IMR-90 (cell line): ENCODE results near the gene KIF12.

Experiments
- CEBPB ChIP-seq: IDR thresholded peaks from 2 replicates; pipeline ENCODE4 v1.6.1; 2012; ENCODE audit warnings: low read depth, low read length, improper control_type of control experiment
- CTCF ChIP-seq: conservative IDR thresholded peaks from 2 replicates; pipeline ENCODE4 v1.5.1; 2012; ENCODE audit warnings: mild to moderate bottlenecking, low read depth, low read length, improper control_type of control experiment
- MAFK ChIP-seq: IDR thresholded peaks from 2 replicates; pipeline ENCODE4 v1.6.1; 2012; ENCODE audit warnings: low read depth, low read length, improper control_type of control experiment
- MXI1 ChIP-seq: IDR thresholded peaks from 2 replicates; pipeline ENCODE4 v1.6.1; 2012; ENCODE audit warnings: low read depth, mild to moderate bottlenecking, low read length, moderate library complexity, borderline replicate concordance
- POLR2A ChIP-seq: IDR thresholded peaks from 2 replicates; pipeline ENCODE4 v1.6.1; 2012; ENCODE audit warnings: mild to moderate bottlenecking, low read depth, low read length
- RAD21 ChIP-seq: IDR thresholded peaks from 2 replicates; pipeline ENCODE4 v1.6.1; 2012; ENCODE audit warnings: low read length, improper control_type of control experiment
- RCOR1 ChIP-seq: IDR thresholded peaks from 2 replicates; pipeline ENCODE4 v1.6.1; 2012; ENCODE audit warnings: mild to moderate bottlenecking, low read length, improper control_type of control experiment; ENCODE audit not compliant: insufficient replicate concordance
- RFX5 ChIP-seq: IDR thresholded peaks from 2 replicates; pipeline ENCODE4 v1.8.0; 2012; ENCODE audit warnings: low read depth, mild to moderate bottlenecking, low read length, moderate library complexity
- TF ChIP-seq, protein P1 (sequence below): fragments of 150-350 bp; IDR thresholded peaks from 2 replicates; pipeline ENCODE4 v1.6.1; 2017; ENCODE audit warnings: mild to moderate bottlenecking, antibody characterized with exemption, low read length, low read depth
- TF ChIP-seq, protein P2 (sequence below): fragments of 150-350 bp; IDR thresholded peaks from 2 replicates; pipeline ENCODE4 v1.6.1; 2016; ENCODE audit warnings: low read depth, mild to moderate bottlenecking, low read length, moderate library complexity, borderline replicate concordance

DNA sequence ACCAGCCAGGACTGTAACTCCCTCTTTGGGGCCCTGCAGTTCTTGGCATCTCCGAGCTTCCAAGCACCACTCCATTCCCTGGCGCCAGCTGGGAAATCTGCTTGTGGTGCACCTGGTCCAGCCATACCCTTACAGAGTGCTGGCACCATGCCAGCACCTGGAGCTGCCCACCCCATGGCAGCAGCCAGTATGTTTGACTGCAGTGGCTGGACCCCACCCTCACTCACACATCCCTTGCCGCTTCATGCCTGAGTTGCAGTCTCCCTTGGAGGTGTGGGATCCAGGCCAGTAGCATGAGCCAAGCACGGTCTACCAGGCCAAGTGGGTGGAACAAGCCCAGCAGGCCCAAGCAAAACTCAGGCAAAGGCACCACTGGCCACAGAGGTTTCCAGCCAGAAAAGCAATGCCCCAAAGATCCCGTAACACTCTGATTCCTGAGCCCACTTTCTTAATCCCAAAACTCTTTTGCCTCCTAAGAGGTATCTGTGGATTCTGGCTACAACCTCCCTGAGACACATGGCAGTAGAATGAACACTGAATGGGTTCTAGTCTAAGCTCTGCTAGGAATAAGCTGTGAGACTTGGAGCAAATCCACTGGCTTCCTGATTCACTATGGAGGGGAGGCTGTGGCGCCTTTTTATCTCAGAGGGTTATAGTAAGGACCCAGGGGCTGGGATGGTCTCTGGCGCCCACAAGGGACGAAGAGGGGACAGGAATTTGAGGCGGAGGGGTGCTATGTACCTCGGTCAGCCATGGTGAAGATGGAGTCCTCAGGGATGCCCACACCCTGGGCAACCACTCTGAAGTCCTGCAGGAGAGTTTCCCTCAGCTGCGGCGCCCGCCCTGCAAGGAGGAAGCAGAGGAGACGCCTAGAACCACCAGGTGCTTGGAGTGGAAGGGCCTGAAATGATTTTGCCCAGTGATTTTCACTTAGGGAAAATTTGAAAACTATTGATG lies 26.6 kb downstream of the KIF12 start:
- TF ChIP-seq CTCF: no peak
- TF ChIP-seq, protein P1, sequence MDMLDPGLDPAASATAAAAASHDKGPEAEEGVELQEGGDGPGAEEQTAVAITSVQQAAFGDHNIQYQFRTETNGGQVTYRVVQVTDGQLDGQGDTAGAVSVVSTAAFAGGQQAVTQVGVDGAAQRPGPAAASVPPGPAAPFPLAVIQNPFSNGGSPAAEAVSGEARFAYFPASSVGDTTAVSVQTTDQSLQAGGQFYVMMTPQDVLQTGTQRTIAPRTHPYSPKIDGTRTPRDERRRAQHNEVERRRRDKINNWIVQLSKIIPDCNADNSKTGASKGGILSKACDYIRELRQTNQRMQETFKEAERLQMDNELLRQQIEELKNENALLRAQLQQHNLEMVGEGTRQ: no peak
- TF ChIP-seq RAD21: no peak
- no peak for TF ChIP-seq POLR2A
- TF ChIP-seq MAFK: no peak
- TF ChIP-seq RCOR1: no peak
- TF ChIP-seq, protein P2, sequence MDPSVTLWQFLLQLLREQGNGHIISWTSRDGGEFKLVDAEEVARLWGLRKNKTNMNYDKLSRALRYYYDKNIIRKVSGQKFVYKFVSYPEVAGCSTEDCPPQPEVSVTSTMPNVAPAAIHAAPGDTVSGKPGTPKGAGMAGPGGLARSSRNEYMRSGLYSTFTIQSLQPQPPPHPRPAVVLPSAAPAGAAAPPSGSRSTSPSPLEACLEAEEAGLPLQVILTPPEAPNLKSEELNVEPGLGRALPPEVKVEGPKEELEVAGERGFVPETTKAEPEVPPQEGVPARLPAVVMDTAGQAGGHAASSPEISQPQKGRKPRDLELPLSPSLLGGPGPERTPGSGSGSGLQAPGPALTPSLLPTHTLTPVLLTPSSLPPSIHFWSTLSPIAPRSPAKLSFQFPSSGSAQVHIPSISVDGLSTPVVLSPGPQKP: no peak
- TF ChIP-seq RFX5: no peak
- TF ChIP-seq CEBPB: no peak
- TF ChIP-seq MXI1: no peak
